Activated CD4-positive, alpha-beta T cell treated with anti-CD3 and anti-CD28 coated beads, Interleukin-10, Interleukin-2, amounts not matched to agents 100 ng/mL and 50 ng/mL, durations not matched to agents 16 hours and 8 hours (primary cell): Measurements from ENCODE around the gene TBC1D9.
"Not testable (repeated sequence)": the region's sequence is repeated elsewhere in the genome, so short reads cannot be mapped to it uniquely, and the experiment has no call there.

Experiments used
- DNase-seq: peaks from one replicate; pipeline ENCODE4 v3.0.0-alpha.2; 2020

TBC1D9 gene

GRCh38 chr4:140756319-140757231, at the start of gene TBC1D9:
TSS of gene TBC1D9 (minus strand) at chr4:140756385. CDS start at chr4:140756045, 340 bp downstream.
- DNase-seq: peak; percentile 3

DNA sequence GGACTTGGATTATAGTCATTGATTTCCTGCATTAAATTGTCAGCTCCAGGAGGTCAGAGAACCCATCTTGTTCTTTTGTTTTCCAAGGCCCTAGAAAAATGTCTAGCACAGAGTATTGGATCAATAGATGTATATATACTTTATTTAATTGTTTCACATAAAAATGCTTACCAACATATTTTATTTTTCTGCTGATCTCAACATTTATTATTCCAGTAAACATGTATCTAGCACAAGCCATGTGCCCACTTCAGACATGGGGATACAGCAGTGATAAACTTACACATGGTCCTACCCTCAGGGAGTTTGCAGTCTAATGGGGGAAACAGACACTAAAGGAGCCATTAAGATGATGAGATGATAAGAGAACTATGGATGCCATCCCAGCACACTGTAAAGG, 49.1 kb upstream of the TBC1D9 start:
- no peak for DNase-seq

DNA sequence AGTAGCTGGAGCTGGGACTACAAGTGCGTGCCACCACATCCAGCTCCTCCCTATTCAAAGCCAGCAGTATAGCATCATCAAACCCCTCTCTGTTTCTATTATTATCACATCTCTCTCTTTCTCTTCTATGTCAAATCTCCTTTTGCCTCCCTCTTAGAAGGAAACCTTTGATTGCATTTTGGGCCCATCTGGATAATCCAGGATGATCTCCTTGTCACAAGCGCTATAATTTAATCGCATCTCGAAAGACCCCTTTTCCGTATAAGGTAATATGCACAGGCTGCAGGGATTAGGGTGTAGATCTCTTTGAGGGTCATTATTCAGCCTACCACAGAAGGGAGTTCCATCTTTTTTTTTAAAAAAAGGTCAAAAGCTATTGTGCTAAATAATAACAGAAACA, 46.4 kb upstream of the TBC1D9 start:
- no peak for DNase-seq

GRCh38 chr4:140800666-140801065, 44.5 kb upstream of the TBC1D9 start:
- no peak for DNase-seq

DNA sequence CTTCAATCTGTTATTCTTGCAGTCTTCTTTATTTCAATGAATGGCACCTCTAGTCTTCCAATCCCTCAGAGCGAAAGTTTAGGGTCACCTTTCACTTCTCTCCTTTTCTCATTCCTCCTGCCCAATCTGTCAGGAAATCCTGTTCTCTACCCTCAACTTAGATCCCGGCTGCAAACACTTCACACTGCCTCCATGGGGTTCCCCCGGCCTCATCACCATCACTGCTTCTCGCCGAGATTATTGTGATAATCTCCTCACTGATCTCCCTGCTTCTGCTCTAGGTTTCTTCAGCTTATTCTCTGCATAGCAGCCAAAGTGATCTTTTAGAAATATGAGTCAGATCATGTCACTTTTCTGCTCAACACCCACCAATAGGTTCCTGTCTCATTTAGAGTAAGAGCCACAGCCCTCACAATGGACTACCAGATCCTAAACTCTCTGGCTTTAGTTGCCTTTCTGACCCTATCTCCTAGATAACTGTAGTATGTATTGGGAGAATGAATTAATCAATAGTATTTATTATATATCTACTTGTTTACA, 43.6 kb upstream of the TBC1D9 start:
- DNase-seq: no peak

DNA sequence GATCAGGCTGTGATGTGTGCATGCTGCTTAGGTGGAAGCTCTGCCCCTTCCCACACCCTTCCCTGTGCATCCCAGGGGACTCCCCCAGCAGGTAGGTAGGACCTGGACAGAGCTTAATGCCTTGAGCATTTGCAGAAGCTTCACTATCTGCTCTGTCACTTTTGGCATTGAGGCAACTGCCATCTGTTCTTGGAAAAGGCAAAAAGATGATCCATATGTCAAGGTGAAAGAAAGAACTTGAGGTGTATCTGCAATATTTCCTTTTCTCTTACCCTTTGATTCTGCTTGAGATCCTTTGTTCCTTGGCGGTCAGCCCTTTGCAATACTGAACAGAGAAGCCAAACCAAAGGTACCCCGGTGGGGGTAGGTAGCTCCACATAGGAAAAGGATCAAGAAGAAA, 37.1 kb upstream of the TBC1D9 start:
- no peak for DNase-seq

GRCh38 chr4:140790765-140791164, 34.6 kb upstream of the TBC1D9 start:
- DNase-seq: no peak

- DNase-seq: no peak
These were observed 34.0 kb upstream of the TBC1D9 start for GRCh38 chr4:140790171-140790570.

DNA sequence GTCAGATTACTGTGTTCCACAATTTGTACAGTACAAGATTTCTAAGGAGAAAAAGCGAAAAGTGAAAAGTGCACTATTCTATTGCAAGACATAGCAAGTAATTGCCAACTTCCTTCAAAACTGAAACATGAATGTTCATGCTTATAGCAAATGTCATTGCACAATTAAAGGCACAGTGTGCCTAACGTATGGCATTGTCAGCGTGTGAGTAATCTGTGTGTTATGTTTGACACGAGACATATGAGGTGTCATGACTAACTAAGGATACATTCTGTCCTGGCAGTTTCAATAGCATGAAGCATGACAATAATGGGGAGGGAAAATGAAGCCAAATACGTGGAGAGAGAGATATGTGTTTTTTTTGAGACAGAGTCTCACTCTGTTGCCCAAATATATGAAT, 33.6 kb upstream of the TBC1D9 start:
- DNase-seq: no peak

DNA sequence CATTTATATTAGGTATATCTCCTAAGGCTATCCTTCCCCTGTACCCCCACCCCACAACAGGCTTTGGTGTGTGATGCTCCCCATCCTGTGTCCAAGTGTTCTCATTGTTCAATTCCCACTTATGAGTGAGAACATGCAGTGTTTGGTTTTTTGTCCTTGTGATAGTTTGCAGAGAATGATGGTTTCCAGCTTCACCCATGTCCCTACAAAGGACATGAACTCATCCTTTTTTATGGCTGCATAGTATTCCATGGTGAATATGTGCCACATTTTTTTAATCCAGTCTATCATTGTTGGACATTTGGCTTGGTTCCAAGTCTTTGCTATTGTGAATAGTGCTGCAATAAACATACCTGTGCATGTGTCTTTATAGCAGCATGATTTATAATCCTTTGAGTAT, 26.6 kb upstream of the TBC1D9 start:
- DNase-seq: not testable (repeated sequence)

- no peak for DNase-seq
These were observed 25.4 kb upstream of the TBC1D9 start for GRCh38 chr4:140781596-140781995.

GRCh38 chr4:140777894-140778293, 21.7 kb upstream of the TBC1D9 start:
- no peak for DNase-seq

GRCh38 chr4:140777386-140777785, 21.2 kb upstream of the TBC1D9 start:
- DNase-seq: no peak

- no peak for DNase-seq
These were observed 20.4 kb upstream of the TBC1D9 start for GRCh38 chr4:140776556-140776955.

DNA sequence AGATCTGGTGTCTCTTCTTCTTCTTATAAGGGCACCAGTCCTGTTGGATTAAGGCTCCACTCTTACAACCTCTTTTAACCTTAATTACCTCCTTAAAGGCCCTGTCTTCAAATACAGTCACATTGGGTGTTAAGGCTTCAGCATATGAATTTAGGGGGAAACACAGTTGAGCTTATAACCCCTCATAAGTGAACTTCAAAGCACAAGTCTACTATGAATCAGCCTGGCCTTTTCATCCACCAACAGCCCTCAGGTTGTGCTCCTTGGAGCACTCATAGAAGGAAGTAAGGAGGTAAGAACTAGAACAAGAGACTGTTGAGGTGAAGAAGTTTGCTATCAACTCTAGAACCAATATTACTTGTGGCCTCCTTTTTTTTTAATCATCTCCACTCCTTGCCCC, 18.8 kb upstream of the TBC1D9 start:
- no peak for DNase-seq

GRCh38 chr4:140774510-140774909, 18.3 kb upstream of the TBC1D9 start:
- DNase-seq: no peak

GRCh38 chr4:140769209-140769608, 13.0 kb upstream of the TBC1D9 start:
- no peak for DNase-seq

DNA sequence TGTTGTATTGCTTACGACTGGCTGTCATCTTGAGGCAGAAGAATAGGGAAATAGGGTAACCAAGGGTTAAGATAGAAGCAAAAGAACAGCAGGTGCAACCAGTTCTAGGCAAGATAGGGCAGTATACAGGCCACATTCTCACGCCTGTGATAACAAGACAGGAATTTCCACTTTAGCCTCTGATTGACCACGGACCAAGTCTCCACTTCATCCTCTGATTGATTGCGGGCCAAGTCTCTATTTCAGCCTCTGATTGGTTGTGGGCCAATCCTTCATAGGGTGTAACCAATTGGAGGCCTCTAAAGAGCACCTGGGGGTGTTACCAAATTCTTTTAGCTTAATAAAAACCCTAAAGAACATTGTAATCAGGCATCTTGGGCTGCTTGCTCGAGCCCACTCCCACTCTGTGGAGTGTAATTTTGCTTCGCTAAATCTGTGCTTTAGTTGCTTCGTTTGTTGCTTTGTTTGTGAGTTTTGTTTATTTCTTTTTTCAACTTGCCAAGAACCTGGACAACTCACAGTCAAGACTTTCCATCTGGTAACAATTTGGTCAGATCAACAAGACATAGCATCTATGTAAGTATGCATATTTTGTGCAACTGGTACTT, 8.7 kb upstream of the TBC1D9 start:
- no peak for DNase-seq

DNA sequence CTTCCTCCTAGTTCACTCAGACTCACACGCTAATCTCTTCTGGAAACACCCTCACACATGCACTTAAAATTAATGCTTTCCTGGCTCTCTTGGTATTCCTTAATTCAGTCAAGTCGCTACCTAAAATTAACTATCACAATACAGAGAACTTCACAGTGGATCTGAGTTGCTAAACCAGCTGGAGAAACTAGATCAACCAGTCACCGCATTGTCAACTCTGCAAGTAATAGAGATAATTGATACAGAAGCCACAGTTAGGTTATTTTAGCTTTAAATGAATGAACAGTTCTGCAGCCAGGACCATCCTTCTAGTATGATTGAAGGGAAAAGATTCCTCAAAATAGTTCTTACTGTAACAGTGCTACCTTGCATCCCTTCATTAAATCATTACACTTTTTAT, 6.0 kb upstream of the TBC1D9 start:
- DNase-seq: no peak

DNA sequence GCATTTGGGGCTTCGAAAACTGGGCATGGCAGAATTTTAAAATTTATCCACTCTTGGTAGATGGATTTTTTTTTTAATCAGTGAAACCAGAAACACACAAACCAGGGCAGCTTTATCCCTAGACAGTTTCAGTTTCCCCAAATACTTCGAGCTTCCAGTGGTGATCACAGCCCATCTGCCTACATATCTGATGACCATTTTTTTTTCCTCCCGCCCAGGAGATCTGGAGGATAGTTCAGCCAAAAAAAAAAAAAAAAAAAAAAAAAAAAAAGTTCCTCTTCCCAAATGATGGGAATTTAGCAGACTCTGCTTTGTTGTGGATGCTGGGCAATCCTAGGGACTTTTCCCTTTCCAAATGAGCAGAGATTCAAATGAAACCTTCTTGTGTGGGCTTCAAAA, 1.0 kb upstream of the TBC1D9 start:
- DNase-seq: no peak

DNA sequence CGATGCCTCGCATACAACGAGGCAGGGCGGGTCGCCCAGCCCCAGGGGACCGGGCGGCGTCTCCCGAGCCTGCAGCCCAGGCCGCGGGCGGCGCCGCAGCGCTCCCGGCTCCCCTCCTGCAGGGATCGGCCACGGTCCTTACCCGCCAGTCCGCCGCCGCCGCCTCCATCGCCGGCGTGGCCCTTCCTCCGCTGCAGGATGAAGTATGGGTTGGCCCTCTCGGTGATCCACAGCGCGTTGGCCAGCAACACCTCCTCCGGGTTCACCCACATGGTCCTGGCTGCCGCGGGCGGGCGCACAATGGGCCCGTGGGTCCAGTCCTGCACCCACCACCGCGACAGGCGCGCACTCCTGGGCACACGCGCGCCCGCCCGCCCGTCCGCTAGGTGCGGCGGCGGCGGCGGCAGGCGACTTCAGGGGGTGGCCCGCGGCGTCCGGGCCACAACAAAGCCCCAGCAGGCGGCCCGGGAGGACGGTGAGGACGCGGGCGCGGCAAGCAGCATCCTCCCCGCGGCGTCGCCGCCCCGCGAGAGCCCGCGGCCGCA, 339 bp downstream of the TBC1D9 start:
- peak; percentile 10 for DNase-seq

GRCh38 chr4:140754918-140755773, 1.0 kb downstream of the TBC1D9 start:
- no peak for DNase-seq

- DNase-seq: no peak
These were observed 2.9 kb downstream of the TBC1D9 start for GRCh38 chr4:140753329-140753728.
